Stimulated activated naive B cell treated with anti-CD40 and anti-IgM and Interleukin-4, amounts not matched to agents 10 μg/mL and 1 μg/mL and 100 μg/mL, for 72 hours (primary cell): ENCODE results near the gene FAM20A.

Experiments
- ATAC-seq, 2 donors: fragments of 150-1000 bp; cut with Tn5 transposase; replicated peaks; 2 replicates each; pipeline ENCODE4 v1.10.0; 2021; ENCODE audit warnings: moderate library complexity in 1 of 2
- DNase-seq: peaks from one replicate; pipeline ENCODE4 v3.0.0; 2021
- H3K27ac Mint-ChIP-seq: one replicate; pipeline ENCODE4 v1.8.0; 2022; ENCODE audit warnings: mild to moderate bottlenecking, mixed read lengths
- H3K27me3 Mint-ChIP-seq, 2 donors: one replicate each; pipeline ENCODE4 v1.8.0; 2022; ENCODE audit warnings: mixed read lengths in 2 of 2
- H3K36me3 Mint-ChIP-seq, 2 donors: one replicate each; pipeline ENCODE4 v1.8.0; 2022; ENCODE audit warnings: mixed read lengths in 2 of 2, mild to moderate bottlenecking in 1 of 2
- H3K4me1 Mint-ChIP-seq, 2 donors: one replicate each; pipeline ENCODE4 v1.8.0; 2022; ENCODE audit warnings: mixed read lengths in 2 of 2, mild to moderate bottlenecking in 1 of 2
- H3K4me3 Mint-ChIP-seq, 2 donors: one replicate each; pipeline ENCODE4 v1.8.0; 2022; ENCODE audit warnings: mild to moderate bottlenecking in 2 of 2, mixed read lengths in 2 of 2, moderate library complexity in 1 of 2
- H3K9me3 Mint-ChIP-seq, 2 donors: one replicate each; pipeline ENCODE4 v1.8.0; 2022; ENCODE audit warnings: mixed read lengths in 2 of 2, mild to moderate bottlenecking in 1 of 2

The FAM20A gene

GRCh38 chr17:68573338-68573737, 27.8 kb downstream of the FAM20A start:
- no peak overlapping the region for H3K4me3 Mint-ChIP-seq
- H3K9me3 Mint-ChIP-seq, result no peaks in the 10 kb centered on the region
- no peaks in the 10 kb centered on the region for H3K27me3 Mint-ChIP-seq
- H3K36me3 Mint-ChIP-seq, result peaks cover 0 to 2% of the 10 kb centered on the region in 2 donors
- ATAC-seq (no peak), DNase-seq (no peak)
- H3K27ac Mint-ChIP-seq, result no peak overlapping the region
- H3K4me1 Mint-ChIP-seq, result no peaks in the 10 kb centered on the region

- Mint-ChIP-seq H3K4me1 (no peaks in the 10 kb centered on the region), H3K4me3 (no peak overlapping the region), H3K36me3 (peaks cover 0 to 2% of the 10 kb centered on the region in 2 donors), H3K27me3 (no peaks in the 10 kb centered on the region), H3K27ac (no peak overlapping the region), H3K9me3 (no peaks in the 10 kb centered on the region)
- DNase-seq (no peak), ATAC-seq (no peak)
These were observed 28.9 kb downstream of the FAM20A start for GRCh38 chr17:68572138-68572842.

- Mint-ChIP-seq H3K27me3 (peaks cover 6 to 7% of the 10 kb centered on the region in 2 donors), H3K27ac (no peak overlapping the region), H3K9me3 (no peaks in the 10 kb centered on the region), H3K36me3 (peaks cover 0 to 4% of the 10 kb centered on the region in 2 donors), H3K4me3 (no peak overlapping the region), H3K4me1 (no peaks in the 10 kb centered on the region)
- DNase-seq, result no peak
- no peak for ATAC-seq
These were observed 30.6 kb downstream of the FAM20A start for GRCh38 chr17:68570526-68570925.

- Mint-ChIP-seq H3K9me3 (no peaks in the 10 kb centered on the region), H3K36me3 (peaks cover 0 to 4% of the 10 kb centered on the region in 2 donors), H3K4me3 (no peak overlapping the region), H3K4me1 (no peaks in the 10 kb centered on the region), H3K27ac (no peak overlapping the region), H3K27me3 (peaks cover 7 to 14% of the 10 kb centered on the region in 2 donors)
- ATAC-seq (no peak), DNase-seq (no peak)
These were observed 31.8 kb downstream of the FAM20A start for GRCh38 chr17:68569346-68569745.

- Mint-ChIP-seq H3K36me3 (peaks cover 0 to 2% of the 10 kb centered on the region in 2 donors), H3K27me3 (peaks cover 7 to 14% of the 10 kb centered on the region in 2 donors), H3K4me1 (no peaks in the 10 kb centered on the region), H3K9me3 (no peaks in the 10 kb centered on the region), H3K27ac (no peak overlapping the region), H3K4me3 (no peak overlapping the region)
- no peak for DNase-seq
- no peak for ATAC-seq
These were observed 32.6 kb downstream of the FAM20A start for GRCh38 chr17:68568581-68568980.

GRCh38 chr17:68567581-68567980, 33.6 kb downstream of the FAM20A start:
- Mint-ChIP-seq H3K4me3 (no peak overlapping the region), H3K9me3 (no peaks in the 10 kb centered on the region), H3K27ac (no peak overlapping the region), H3K4me1 (no peaks in the 10 kb centered on the region), H3K36me3 (peaks cover 0 to 2% of the 10 kb centered on the region in 2 donors), H3K27me3 (peaks cover 7 to 14% of the 10 kb centered on the region in 2 donors)
- DNase-seq, result no peak
- no peak for ATAC-seq

- no peaks in the 10 kb centered on the region for H3K9me3 Mint-ChIP-seq
These were observed 34.1 kb downstream of the FAM20A start for GRCh38 chr17:68567035-68567434.

GRCh38 chr17:68566442-68566738, 34.8 kb downstream of the FAM20A start:
- H3K4me3 Mint-ChIP-seq, result no peak overlapping the region
- no peaks in the 10 kb centered on the region for H3K9me3 Mint-ChIP-seq
- H3K27me3 Mint-ChIP-seq, result peaks cover 7 to 14% of the 10 kb centered on the region in 2 donors
- no peak overlapping the region for H3K27ac Mint-ChIP-seq
- ATAC-seq (no peak), DNase-seq (no peak)
- H3K36me3 Mint-ChIP-seq, result peaks cover 0 to 2% of the 10 kb centered on the region in 2 donors
- no peaks in the 10 kb centered on the region for H3K4me1 Mint-ChIP-seq

More at GRCh38 chr17:68567035-68567434, 34.1 kb downstream of the FAM20A start:
- ATAC-seq, result no peak
- H3K27me3 Mint-ChIP-seq, result peaks cover 7 to 14% of the 10 kb centered on the region in 2 donors
- no peak overlapping the region for H3K4me3 Mint-ChIP-seq
- no peak for DNase-seq
- H3K4me1 Mint-ChIP-seq, result no peaks in the 10 kb centered on the region
- peaks cover 0 to 2% of the 10 kb centered on the region in 2 donors for H3K36me3 Mint-ChIP-seq
- H3K27ac Mint-ChIP-seq, result no peak overlapping the region

- Mint-ChIP-seq H3K27ac (no peak overlapping the region), H3K4me1 (no peaks in the 10 kb centered on the region), H3K36me3 (peaks cover 0 to 2% of the 10 kb centered on the region in 2 donors), H3K9me3 (no peaks in the 10 kb centered on the region), H3K27me3 (peaks cover 7 to 14% of the 10 kb centered on the region in 2 donors), H3K4me3 (no peak overlapping the region)
- ATAC-seq (no peak), DNase-seq (no peak)
These were observed 35.3 kb downstream of the FAM20A start for GRCh38 chr17:68565661-68566441.

- Mint-ChIP-seq H3K4me1 (no peaks in the 10 kb centered on the region), H3K36me3 (peaks cover 0 to 4% of the 10 kb centered on the region in 2 donors), H3K27me3 (peaks cover 7 to 14% of the 10 kb centered on the region in 2 donors), H3K4me3 (no peak overlapping the region), H3K27ac (no peak overlapping the region), H3K9me3 (no peaks in the 10 kb centered on the region)
- ATAC-seq, result no peak
- DNase-seq, result no peak
These were observed 36.6 kb downstream of the FAM20A start for GRCh38 chr17:68564415-68565111.

- Mint-ChIP-seq H3K27me3 (peaks cover 7 to 14% of the 10 kb centered on the region in 2 donors), H3K4me1 (no peaks in the 10 kb centered on the region), H3K9me3 (no peaks in the 10 kb centered on the region), H3K4me3 (no peak overlapping the region), H3K36me3 (peaks cover 4 to 6% of the 10 kb centered on the region in 2 donors), H3K27ac (no peak overlapping the region)
- ATAC-seq (no peak), DNase-seq (no peak)
These were observed 38.4 kb downstream of the FAM20A start for GRCh38 chr17:68562736-68563135.

GRCh38 chr17:68560966-68561720, 40.0 kb downstream of the FAM20A start:
- Mint-ChIP-seq H3K4me1 (no peaks in the 10 kb centered on the region), H3K4me3 (no peak overlapping the region), H3K27me3 (peaks cover 7 to 13% of the 10 kb centered on the region in 2 donors), H3K9me3 (no peaks in the 10 kb centered on the region), H3K36me3 (peaks cover 6 to 13% of the 10 kb centered on the region in 2 donors), H3K27ac (no peak overlapping the region)
- no peak for ATAC-seq
- no peak for DNase-seq

- DNase-seq, result no peak
- Mint-ChIP-seq H3K27ac (no peak overlapping the region), H3K4me3 (no peak overlapping the region), H3K9me3 (no peaks in the 10 kb centered on the region), H3K4me1 (no peaks in the 10 kb centered on the region), H3K36me3 (peaks cover 13 to 15% of the 10 kb centered on the region in 2 donors), H3K27me3 (no peaks in the 10 kb centered on the region)
- ATAC-seq, result no peak
These were observed 41.9 kb downstream of the FAM20A start for GRCh38 chr17:68559316-68559715.

- peaks cover 15 to 17% of the 10 kb centered on the region in 2 donors for H3K36me3 Mint-ChIP-seq
- no peak overlapping the region for H3K27ac Mint-ChIP-seq
- no peaks in the 10 kb centered on the region for H3K27me3 Mint-ChIP-seq
- no peak for ATAC-seq
- no peaks in the 10 kb centered on the region for H3K4me1 Mint-ChIP-seq
- no peak for DNase-seq
- H3K4me3 Mint-ChIP-seq, result no peak overlapping the region
- H3K9me3 Mint-ChIP-seq, result no peaks in the 10 kb centered on the region
These were observed 44.6 kb downstream of the FAM20A start for GRCh38 chr17:68556551-68556950.
